SKM-1 (cell line): ENCODE measurements around the gene MLST8.

Source experiments
- DNase-seq: peaks from one replicate; lab custom pipeline; 2025; ENCODE audit not compliant: unreplicated experiment; lab: John Stamatoyannopoulos, UW

MLST8 gene

GRCh38 chr16:2206780-2207433, 1.7 kb downstream of the MLST8 start:
- no peak for DNase-seq

- no peak for DNase-seq
Measured at GRCh38 chr16:2207872-2208271, 2.6 kb downstream of the MLST8 start.

- DNase-seq, result no peak
Measured at GRCh38 chr16:2208308-2208707, 3.1 kb downstream of the MLST8 start.

GRCh38 chr16:2208772-2209171, 3.5 kb downstream of the MLST8 start:
- no peak for DNase-seq

- DNase-seq, result no peak
Measured at GRCh38 chr16:2209258-2210008, 4.2 kb downstream of the MLST8 start.

GRCh38 chr16:2210009-2210332, 4.7 kb downstream of the MLST8 start:
- DNase-seq, result no peak

- no peak for DNase-seq
Measured at GRCh38 chr16:2210386-2211365, 5.4 kb downstream of the MLST8 start, which contains the start of gene BRICD5. TSS of gene BRICD5 (minus strand) at chr16:2210863. CDS start at chr16:2210833, 30 bp downstream.

GRCh38 chr16:2211923-2212347, 6.7 kb downstream of the MLST8 start:
- DNase-seq, result no peak

- DNase-seq, result no peak
Measured at GRCh38 chr16:2212362-2213324, 7.4 kb downstream of the MLST8 start.

- DNase-seq, result no peak
Measured at GRCh38 chr16:2213817-2214718, 8.8 kb downstream of the MLST8 start.

- no peak for DNase-seq
Measured at GRCh38 chr16:2214719-2214968, 9.4 kb downstream of the MLST8 start, which contains the start of gene PGP. TSS of gene PGP (minus strand) at chr16:2214840. CDS start at chr16:2214777, 63 bp downstream.

GRCh38 chr16:2216330-2216729, 11.1 kb downstream of the MLST8 start:
- no peak for DNase-seq

- peak; percentile 99 for DNase-seq
Measured at GRCh38 chr16:2223221-2223941, 18.1 kb downstream of the MLST8 start, which contains the start of gene E4F1. TSS of gene E4F1 (plus strand) at chr16:2223591. CDS start at chr16:2223614, 23 bp downstream.

GRCh38 chr16:2223942-2224486, 18.8 kb downstream of the MLST8 start:
- no peak for DNase-seq

- no peak for DNase-seq
Measured at GRCh38 chr16:2226245-2226793, 21.1 kb downstream of the MLST8 start.

- no peak for DNase-seq
Measured at GRCh38 chr16:2226918-2227317, 21.7 kb downstream of the MLST8 start.

GRCh38 chr16:2228161-2228824, 23.0 kb downstream of the MLST8 start:
- no peak for DNase-seq

GRCh38 chr16:2229091-2229490, 23.8 kb downstream of the MLST8 start:
- no peak for DNase-seq
